Measurements from ENCODE around the gene NOS3. TPM values are rescaled to one million over a fixed set of nuclear protein-coding genes. Genes with fewer than 3 reads are reported as not detected.
A peak's percentile ranks its signal among the peaks of the same experiment; 100 is the strongest.

Gene NOS3
- total and polyA plus RNA-seq, 2 donors (not counting 3 experiments of a cell fraction or from before 2014, with no cell fraction given) = 82.8 to 95.1 TPM

GRCh38 chr7:150982351-150982750, 8.5 kb upstream of the NOS3 start:
- Histone ChIP-seq H3K4me2 (ENCODE audit: insufficient read depth, low read length) (no peak overlapping the region), H3K27ac (ENCODE audit: insufficient read depth, low read depth, low read length) (no peak overlapping the region), H2AFZ (ENCODE audit: low read depth, low read length) (no peak overlapping the region), H3K27me3 (ENCODE audit: control insufficient read depth in 2 of 2, insufficient read depth in 2 of 2, low read length in 2 of 2) (peaks cover 37 to 47% of the 10 kb centered on the region in 2 experiments), H3K4me3 (replicated peaks in 1 of 3; ENCODE audit: insufficient read depth in 1 of 3, low read depth in 1 of 3, low read length in 3 of 3) (no peak overlapping the region), H3K36me3 (ENCODE audit: control insufficient read depth in 2 of 2, extremely low read depth in 1 of 2, insufficient read depth in 2 of 2, low read length in 2 of 2) (no peaks in the 10 kb centered on the region), H3K79me2 (ENCODE audit: control insufficient read depth, insufficient read depth, low read length) (no peaks in the 10 kb centered on the region), H3K4me1 (ENCODE audit: control insufficient read depth, extremely low read depth, insufficient read depth, low read length) (no peaks in the 10 kb centered on the region), H3K9me3 (replicated peaks; ENCODE audit: control insufficient read depth, insufficient read depth, low read length) (no peaks in the 10 kb centered on the region), H3K9me1 (replicated peaks; ENCODE audit: control insufficient read depth, extremely low read depth, insufficient read depth, low read length) (no peaks in the 10 kb centered on the region), H3K9ac (replicated peaks; ENCODE audit: extremely low read depth, insufficient read depth, low read length) (no peak overlapping the region), H4K20me1 (replicated peaks; ENCODE audit: control insufficient read depth, extremely low read depth, insufficient read depth, low read length) (no peaks in the 10 kb centered on the region)
- ChIA-PET CTCF (no interaction called here), POLR2A (no interaction called here)
- FAIRE-seq (no peak), DNase-seq (ENCODE audit: low read depth, low spot score) (no peak)
- dilution Hi-C loops (cut with MboI; ENCODE audit: extremely low pct_ligation_motif_present, low sequenced_read_pairs) = no loop called here
- TF ChIP-seq GATA2 (IDR thresholded peaks at IDR 0.05; ENCODE audit: insufficient read depth, insufficient read length, low read depth, low read length) (no peak), JUN (IDR thresholded peaks at IDR 0.05; ENCODE audit: borderline replicate concordance, insufficient read depth, insufficient read length, low read depth) (no peak), MYC (IDR thresholded peaks at IDR 0.05; ENCODE audit: low read depth, low read length) (no peak), EZH2 (IDR thresholded peaks at IDR 0.05; ENCODE audit: borderline replicate concordance, low read depth, low read length, severe bottlenecking) (peak; percentile 22), FOS (IDR thresholded peaks at IDR 0.05; ENCODE audit: borderline replicate concordance, insufficient read depth, low read length) (no peak), POLR2A (IDR thresholded peaks at IDR 0.05; ENCODE audit: low read depth, low read length) (no peak)
- TF ChIP-seq, protein P1, sequence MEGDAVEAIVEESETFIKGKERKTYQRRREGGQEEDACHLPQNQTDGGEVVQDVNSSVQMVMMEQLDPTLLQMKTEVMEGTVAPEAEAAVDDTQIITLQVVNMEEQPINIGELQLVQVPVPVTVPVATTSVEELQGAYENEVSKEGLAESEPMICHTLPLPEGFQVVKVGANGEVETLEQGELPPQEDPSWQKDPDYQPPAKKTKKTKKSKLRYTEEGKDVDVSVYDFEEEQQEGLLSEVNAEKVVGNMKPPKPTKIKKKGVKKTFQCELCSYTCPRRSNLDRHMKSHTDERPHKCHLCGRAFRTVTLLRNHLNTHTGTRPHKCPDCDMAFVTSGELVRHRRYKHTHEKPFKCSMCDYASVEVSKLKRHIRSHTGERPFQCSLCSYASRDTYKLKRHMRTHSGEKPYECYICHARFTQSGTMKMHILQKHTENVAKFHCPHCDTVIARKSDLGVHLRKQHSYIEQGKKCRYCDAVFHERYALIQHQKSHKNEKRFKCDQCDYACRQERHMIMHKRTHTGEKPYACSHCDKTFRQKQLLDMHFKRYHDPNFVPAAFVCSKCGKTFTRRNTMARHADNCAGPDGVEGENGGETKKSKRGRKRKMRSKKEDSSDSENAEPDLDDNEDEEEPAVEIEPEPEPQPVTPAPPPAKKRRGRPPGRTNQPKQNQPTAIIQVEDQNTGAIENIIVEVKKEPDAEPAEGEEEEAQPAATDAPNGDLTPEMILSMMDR (IDR thresholded peaks at IDR 0.05; ENCODE audit: extremely low read depth in 1 of 2, insufficient read depth in 1 of 2, low read depth in 1 of 2, low read length in 2 of 2) = no peak
- TF ChIP-seq, protein P2, sequence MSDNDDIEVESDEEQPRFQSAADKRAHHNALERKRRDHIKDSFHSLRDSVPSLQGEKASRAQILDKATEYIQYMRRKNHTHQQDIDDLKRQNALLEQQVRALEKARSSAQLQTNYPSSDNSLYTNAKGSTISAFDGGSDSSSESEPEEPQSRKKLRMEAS (IDR thresholded peaks at IDR 0.05; ENCODE audit: insufficient read depth, insufficient read length) = no peak
- intact Hi-C loops (cut with micrococcal nuclease) = loop anchor here (10.0 kb wide), 1 partner anchor 418 kb away; the partner anchor contains the start of gene GIMAP4
- no TSS peak for BruUV-seq (replicated peaks)
